Epithelial cell of esophagus (primary cell): ENCODE measurements around the gene CLDN5.
"Not testable (repeated sequence)": the region's sequence is repeated elsewhere in the genome, so short reads cannot be mapped to it uniquely, and the experiment has no call there.

Source experiments
- DNase-seq: peaks from one replicate; pipeline ENCODE4 v3.0.0; 2010; ENCODE audit warnings: low read depth
- H3K4me3 ChIP-seq: 2 replicates; pipeline ENCODE4 v1.5.1; 2011; ENCODE audit warnings: mild to moderate bottlenecking, low read length, control low read depth
- TF ChIP-seq, protein P1 (sequence below): IDR thresholded peaks from 2 replicates; pipeline ENCODE4 v1.5.1; 2011; ENCODE audit warnings: low read depth, mild to moderate bottlenecking, low read length, control low read depth, inconsistent platforms; ENCODE audit not compliant: insufficient read depth; ENCODE audit errors: missing control alignments

The CLDN5 gene

DNA sequence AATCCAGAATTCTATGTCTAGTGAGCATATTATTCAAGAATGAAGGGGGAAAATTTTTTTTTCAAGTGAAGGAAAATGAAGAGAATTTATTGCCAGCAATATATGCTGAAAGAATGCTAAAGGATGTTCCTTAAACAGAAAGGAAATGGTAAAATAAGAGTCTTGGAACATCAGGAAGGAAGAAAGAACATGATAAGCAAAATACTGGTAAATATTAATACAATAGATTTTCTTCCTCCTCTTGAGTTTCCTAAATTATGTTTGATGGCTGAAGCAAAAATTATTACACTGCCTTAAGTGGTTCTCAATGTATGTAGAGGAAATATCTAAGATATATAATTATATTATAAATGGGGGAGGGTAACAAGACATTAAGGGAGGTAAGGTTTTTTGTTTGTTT is 9.6 kb upstream of the CLDN5 start:
- TF ChIP-seq, protein P1, sequence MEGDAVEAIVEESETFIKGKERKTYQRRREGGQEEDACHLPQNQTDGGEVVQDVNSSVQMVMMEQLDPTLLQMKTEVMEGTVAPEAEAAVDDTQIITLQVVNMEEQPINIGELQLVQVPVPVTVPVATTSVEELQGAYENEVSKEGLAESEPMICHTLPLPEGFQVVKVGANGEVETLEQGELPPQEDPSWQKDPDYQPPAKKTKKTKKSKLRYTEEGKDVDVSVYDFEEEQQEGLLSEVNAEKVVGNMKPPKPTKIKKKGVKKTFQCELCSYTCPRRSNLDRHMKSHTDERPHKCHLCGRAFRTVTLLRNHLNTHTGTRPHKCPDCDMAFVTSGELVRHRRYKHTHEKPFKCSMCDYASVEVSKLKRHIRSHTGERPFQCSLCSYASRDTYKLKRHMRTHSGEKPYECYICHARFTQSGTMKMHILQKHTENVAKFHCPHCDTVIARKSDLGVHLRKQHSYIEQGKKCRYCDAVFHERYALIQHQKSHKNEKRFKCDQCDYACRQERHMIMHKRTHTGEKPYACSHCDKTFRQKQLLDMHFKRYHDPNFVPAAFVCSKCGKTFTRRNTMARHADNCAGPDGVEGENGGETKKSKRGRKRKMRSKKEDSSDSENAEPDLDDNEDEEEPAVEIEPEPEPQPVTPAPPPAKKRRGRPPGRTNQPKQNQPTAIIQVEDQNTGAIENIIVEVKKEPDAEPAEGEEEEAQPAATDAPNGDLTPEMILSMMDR: no peak
- H3K4me3 ChIP-seq: no peak overlapping the region
- no peak for DNase-seq

GRCh38 chr22:19533049-19533626 is 8.9 kb upstream of the CLDN5 start:
- TF ChIP-seq, protein P1: no peak
- no peak overlapping the region for H3K4me3 ChIP-seq
- no peak for DNase-seq

- not testable (repeated sequence) for H3K4me3 ChIP-seq, DNase-seq
Observed at GRCh38 chr22:19531327-19531726, 7.1 kb upstream of the CLDN5 start.

DNA sequence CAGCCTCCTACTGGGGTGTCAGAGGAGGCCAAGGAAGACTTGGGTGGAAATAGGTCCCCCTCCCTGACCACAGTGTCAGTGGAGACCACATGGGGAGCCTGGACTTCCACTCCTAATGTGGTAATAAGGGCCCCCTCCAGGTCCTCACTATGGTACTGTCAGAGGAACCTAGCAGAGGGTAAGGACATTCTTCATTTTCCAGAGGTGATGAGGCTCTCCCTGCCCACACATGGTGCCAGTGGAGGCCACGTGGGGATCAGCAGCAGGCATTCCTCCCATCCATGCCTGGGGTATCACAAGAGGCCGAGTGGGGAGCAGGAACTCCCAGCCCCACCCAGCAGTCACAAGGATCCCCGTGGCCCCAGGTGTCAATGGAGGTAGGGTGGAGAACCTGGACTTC is 6.5 kb upstream of the CLDN5 start:
- TF ChIP-seq, protein P1: no peak

DNA sequence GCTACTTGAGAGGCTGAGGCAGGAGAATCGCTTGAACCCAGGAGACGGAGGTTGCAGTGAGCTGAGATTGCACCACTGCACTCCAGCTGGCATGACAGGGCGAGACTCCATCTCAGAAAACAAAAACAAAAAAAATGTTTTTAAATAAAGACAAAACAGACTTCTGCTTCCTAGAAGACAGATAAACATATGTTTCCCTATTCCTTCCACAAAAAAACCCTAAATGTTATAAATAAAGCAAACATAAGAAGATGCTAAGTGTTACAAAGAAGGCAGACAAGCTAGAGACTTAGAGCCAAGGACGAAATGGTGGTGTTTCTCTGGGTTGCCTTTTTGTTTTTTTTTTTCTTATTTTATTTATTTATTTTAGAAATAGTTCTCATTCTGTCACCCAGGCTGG is 5.6 kb upstream of the CLDN5 start:
- no peak overlapping the region for H3K4me3 ChIP-seq
- no peak for DNase-seq
- TF ChIP-seq, protein P1: no peak

More for the DNA sequence above, 6.5 kb upstream of the CLDN5 start:
- no peak for DNase-seq
- H3K4me3 ChIP-seq: no peak overlapping the region

DNA sequence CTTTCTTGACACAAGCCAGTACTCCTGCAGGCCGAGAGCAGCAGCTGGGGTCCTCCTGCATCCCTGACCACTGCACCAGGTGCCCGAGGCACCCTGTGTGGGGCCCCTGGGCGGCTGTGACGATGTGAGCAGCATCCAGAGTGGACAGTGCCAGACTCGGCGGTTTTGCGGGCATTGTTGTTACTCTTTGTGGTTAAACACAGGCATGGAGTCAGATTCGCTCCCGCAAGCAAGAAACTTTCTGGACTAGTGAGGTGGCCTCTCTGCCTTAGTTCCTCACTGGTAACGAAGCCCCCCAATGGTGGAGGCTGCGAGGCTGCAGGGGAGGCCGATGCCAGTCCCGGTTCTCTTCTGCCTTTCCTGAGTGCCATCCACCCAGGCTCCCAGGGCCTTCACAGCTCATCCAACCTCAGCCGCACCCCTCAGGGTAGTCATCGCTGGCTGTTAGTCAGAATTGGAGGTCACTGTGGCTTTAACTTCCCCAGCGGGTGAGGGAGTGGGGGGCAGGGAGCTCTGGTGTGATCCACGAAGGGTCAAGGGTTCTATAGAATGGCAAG is 3.7 kb upstream of the CLDN5 start:
- DNase-seq: peak; percentile 54
- no peak overlapping the region for H3K4me3 ChIP-seq
- TF ChIP-seq, protein P1: no peak

DNA sequence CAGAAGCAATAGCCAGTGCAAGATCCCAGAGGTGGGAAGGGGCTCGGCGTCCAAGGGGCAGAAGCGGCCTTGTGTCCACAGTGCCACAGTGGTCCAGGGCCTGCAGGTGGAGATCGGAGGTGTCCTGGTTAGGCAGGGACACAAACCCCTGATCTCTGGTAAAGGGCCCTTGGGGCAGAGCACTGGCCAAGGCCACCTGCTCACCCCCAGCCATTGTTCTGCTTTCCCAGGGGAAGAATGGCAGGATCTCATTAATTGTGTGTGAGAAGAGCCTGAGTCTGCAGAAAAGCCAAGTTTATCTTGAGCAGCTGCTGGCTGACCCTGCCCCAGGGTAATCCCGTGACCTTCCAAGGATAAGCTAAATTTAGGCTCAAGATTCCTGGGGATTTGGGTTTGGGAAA is 3.1 kb upstream of the CLDN5 start:
- TF ChIP-seq, protein P1: no peak
- H3K4me3 ChIP-seq: no peak overlapping the region
- no peak for DNase-seq
